ENCODE measurements around the gene SYNPO2. TPM values are rescaled to one million over a fixed set of nuclear protein-coding genes. Genes with fewer than 3 reads are reported as not detected.
"Not testable (repeated sequence)": the region's sequence is repeated elsewhere in the genome, so short reads cannot be mapped to it uniquely, and the experiment has no call there.

The SYNPO2 gene
- total and polyA plus RNA-seq, 2 donors (not counting 1 experiment from before 2014, with no cell fraction given), result 0.03 to 0.20 TPM

- Histone ChIP-seq H3K9me3 (ENCODE audit: control extremely low read depth in 1 of 3, control insufficient read depth in 2 of 3, insufficient read depth in 1 of 3, low read length in 2 of 3) (peaks cover 1 to 6% (median 3%) of the 10 kb centered on the region in 3 donors), H3K4me1 (ENCODE audit: control insufficient read depth in 2 of 2, insufficient read depth in 2 of 2, low read length in 2 of 2) (no peaks in the 10 kb centered on the region), H3K4me2 (replicated peaks; ENCODE audit: low read depth, low read length, poor library complexity, severe bottlenecking) (no peak overlapping the region), H4K20me1 (ENCODE audit: control insufficient read depth, insufficient read depth, low read length, poor library complexity, severe bottlenecking) (no peaks in the 10 kb centered on the region), H3K4me3 (ENCODE audit: control extremely low read depth in 1 of 5, extremely low read depth in 1 of 5, insufficient read depth in 1 of 5, low read depth in 2 of 5, low read length in 4 of 5) (no peak overlapping the region), H3K27ac (ENCODE audit: low read length in 2 of 2) (no peak overlapping the region), H3K27me3 (replicated peaks in 1 of 4; ENCODE audit: control extremely low read depth in 1 of 4, control insufficient read depth in 3 of 4, insufficient read depth in 4 of 4, low read length in 3 of 4) (no peaks in the 10 kb centered on the region), H3K36me3 (replicated peaks in 1 of 2; ENCODE audit: control extremely low read depth in 1 of 2, control insufficient read depth in 1 of 2, extremely low read depth in 1 of 2, insufficient read depth in 2 of 2, low read length in 1 of 2) (no peaks in the 10 kb centered on the region), H3K9ac (ENCODE audit: low read length) (no peak overlapping the region), H2AFZ (ENCODE audit: insufficient read depth, low read depth, low read length, poor library complexity, severe bottlenecking) (no peak overlapping the region), H3K79me2 (ENCODE audit: control insufficient read depth, insufficient read depth, low read length) (no peaks in the 10 kb centered on the region)
- Mint-ChIP-seq H3K27me3 (peaks cover 47% of the 10 kb centered on the region), H3K27ac (no peak overlapping the region), H3K4me3 (no peak overlapping the region), H3K4me1 (no peaks in the 10 kb centered on the region), H3K9me3 (ENCODE audit: insufficient read depth) (peaks cover 5% of the 10 kb centered on the region)
- intact Hi-C loops (cut with micrococcal nuclease), result no loop called here
- WGBS (ENCODE audit: insufficient coverage), result no CpG with 5 or more reads among the region's 6 CpGs
- CTCF ChIA-PET, result interaction anchor here (0.6 kb wide), 1 partner anchor 130 kb away, joined by 5 read pairs; no protein-coding TSS in a partner anchor
- TF ChIP-seq EZH2 (IDR thresholded peaks at IDR 0.05; ENCODE audit: borderline replicate concordance, insufficient read depth, low read depth, low read length, poor library complexity, severe bottlenecking) (no peak), CTCF (IDR thresholded peaks at IDR 0.05) (no peak)
- POLR2A ChIA-PET, result no interaction called here
- ATAC-seq (ENCODE audit: low read depth) (no peak), DNase-seq (no peak)
Observed at GRCh38 chr4:118877797-118878196, 10.9 kb upstream of the SYNPO2 start.

GRCh38 chr4:118878507-118878906 lies 10.1 kb upstream of the SYNPO2 start:
- H3K4me1 Mint-ChIP-seq; H3K36me3 ChIP-seq (replicated peaks in 1 of 2; ENCODE audit: control extremely low read depth in 1 of 2, control insufficient read depth in 1 of 2, extremely low read depth in 1 of 2, insufficient read depth in 2 of 2, low read length in 1 of 2); H2AFZ ChIP-seq (ENCODE audit: insufficient read depth, low read depth, low read length, poor library complexity, severe bottlenecking); POLR2A ChIA-PET; intact Hi-C loops (cut with micrococcal nuclease); H3K4me2 ChIP-seq (replicated peaks; ENCODE audit: low read depth, low read length, poor library complexity, severe bottlenecking); H3K27me3 ChIP-seq (replicated peaks in 1 of 4; ENCODE audit: control extremely low read depth in 1 of 4, control insufficient read depth in 3 of 4, insufficient read depth in 4 of 4, low read length in 3 of 4); H3K27ac ChIP-seq (ENCODE audit: low read length in 2 of 2); H3K9ac ChIP-seq (ENCODE audit: low read length); H3K4me3 ChIP-seq (ENCODE audit: control extremely low read depth in 1 of 5, extremely low read depth in 1 of 5, insufficient read depth in 1 of 5, low read depth in 2 of 5, low read length in 4 of 5); H3K79me2 ChIP-seq (ENCODE audit: control insufficient read depth, insufficient read depth, low read length); H3K9me3 Mint-ChIP-seq (ENCODE audit: insufficient read depth); H3K4me1 ChIP-seq (ENCODE audit: control insufficient read depth in 2 of 2, insufficient read depth in 2 of 2, low read length in 2 of 2); H4K20me1 ChIP-seq (ENCODE audit: control insufficient read depth, insufficient read depth, low read length, poor library complexity, severe bottlenecking); CTCF ChIA-PET; ATAC-seq (ENCODE audit: low read depth); H3K27ac Mint-ChIP-seq; H3K4me3 Mint-ChIP-seq; DNase-seq; H3K9me3 ChIP-seq (ENCODE audit: control extremely low read depth in 1 of 3, control insufficient read depth in 2 of 3, insufficient read depth in 1 of 3, low read length in 2 of 3): not testable (repeated sequence)
- 100% methylated on average over 8 of the region's 9 CpGs for WGBS (ENCODE audit: insufficient coverage)
- peaks cover 45% of the 10 kb centered on the region for H3K27me3 Mint-ChIP-seq

Measured in B cell (primary cell).